Right renal pelvis (tissue), 4 donors: Measurements from ENCODE around the gene ALG9. TPM values are rescaled to one million over a fixed set of nuclear protein-coding genes. Genes with fewer than 3 reads are reported as not detected.
"Not testable (repeated sequence)": the region's sequence is repeated elsewhere in the genome, so short reads cannot be mapped to it uniquely, and the experiment has no call there.

Experiments used
- DNase-seq, 4 donors: peaks; one replicate each; pipeline ENCODE4 v3.0.0-alpha.2; 2013; ENCODE audit warnings: low read depth in 4 of 4, low spot score in 3 of 4, missing footprints in 1 of 4
- polyA plus RNA-seq, 4 donors: library from polyadenylated mRNA; unstranded; fragments of 120-200 nt; gene quantifications; one replicate each; pipeline ENCODE4 v1.2.1, GENCODE V29; 2013; ENCODE audit not compliant: insufficient read length in 4 of 4

The ALG9 gene
- polyA plus RNA-seq, 4 donors, result 40.3 to 50.2 (median 46.2) TPM

- DNase-seq, result no peak
Observed at GRCh38 chr11:111801135-111801534, 70.2 kb downstream of the ALG9 start.

DNA sequence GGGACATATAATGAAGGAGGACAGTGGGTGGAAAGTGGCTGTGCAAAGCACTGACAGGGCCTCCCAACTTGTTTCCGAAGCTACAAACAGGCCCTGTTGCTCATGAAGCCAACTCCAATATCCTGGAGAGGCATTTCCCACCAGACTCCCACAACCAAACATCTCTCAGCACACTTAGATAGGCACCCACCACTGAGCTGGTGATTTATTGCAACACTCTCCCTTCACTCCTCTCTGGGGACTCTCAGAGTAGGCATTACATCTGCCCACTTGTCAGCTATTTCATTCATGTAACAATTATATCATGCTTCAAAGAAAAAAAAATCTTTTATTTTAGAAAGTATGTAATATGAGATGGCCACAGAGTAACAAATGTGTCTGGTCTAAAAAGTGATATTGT, 73.1 kb downstream of the ALG9 start:
- no peak for DNase-seq

DNA sequence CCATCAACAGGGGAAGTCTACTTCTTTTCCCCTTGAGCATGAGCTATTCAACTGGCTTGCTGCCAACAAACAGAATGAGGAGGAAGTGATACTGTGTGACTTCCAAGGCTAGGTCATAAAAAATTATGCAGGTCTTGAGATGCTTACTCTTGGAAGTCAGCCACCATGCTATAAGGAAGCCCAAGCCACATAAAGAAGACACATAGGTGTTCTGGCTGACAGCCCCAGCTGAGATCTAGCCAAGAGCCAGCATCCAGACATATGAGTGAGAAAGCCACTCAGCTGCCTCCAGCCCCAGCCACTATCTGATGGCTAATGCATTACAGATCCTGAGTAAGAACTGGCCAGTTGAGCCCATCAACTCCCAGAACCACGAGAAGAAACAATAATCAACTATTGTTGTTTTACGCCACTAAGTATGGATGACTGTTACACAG, 74.2 kb downstream of the ALG9 start:
- DNase-seq, result no peak

- DNase-seq, result no peak
Observed at GRCh38 chr11:111796696-111797095, 74.7 kb downstream of the ALG9 start.

- no peak for DNase-seq
Observed at GRCh38 chr11:111795334-111795985, 75.9 kb downstream of the ALG9 start.

- no peak for DNase-seq
Observed at GRCh38 chr11:111793863-111794262, 77.5 kb downstream of the ALG9 start.

GRCh38 chr11:111792955-111793500, 78.4 kb downstream of the ALG9 start:
- no peak for DNase-seq

DNA sequence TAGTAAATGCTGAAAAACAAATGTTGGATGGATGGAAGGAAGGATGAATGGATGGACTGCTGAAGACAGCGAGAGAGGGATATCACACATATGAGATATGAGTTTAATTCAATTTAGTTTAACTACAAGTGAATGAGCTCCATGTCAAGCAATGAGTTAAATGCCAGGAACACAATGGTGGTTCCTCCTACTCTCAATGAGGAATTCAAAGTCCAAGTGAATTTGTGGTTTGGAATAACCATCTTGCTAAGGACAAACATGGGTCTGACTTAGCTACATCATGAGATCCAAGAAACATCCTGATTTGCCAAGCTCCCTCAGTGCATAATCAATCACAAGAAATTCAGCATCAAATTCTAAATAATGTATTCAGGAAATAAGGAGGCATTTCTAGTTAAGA, 79.1 kb downstream of the ALG9 start:
- no peak for DNase-seq

- DNase-seq, result no peak
Observed at GRCh38 chr11:111788464-111788863, 82.9 kb downstream of the ALG9 start.

GRCh38 chr11:111788051-111788450, 83.3 kb downstream of the ALG9 start:
- DNase-seq, result no peak

- no peak for DNase-seq
Observed at GRCh38 chr11:111785886-111786412, 85.4 kb downstream of the ALG9 start.

DNA sequence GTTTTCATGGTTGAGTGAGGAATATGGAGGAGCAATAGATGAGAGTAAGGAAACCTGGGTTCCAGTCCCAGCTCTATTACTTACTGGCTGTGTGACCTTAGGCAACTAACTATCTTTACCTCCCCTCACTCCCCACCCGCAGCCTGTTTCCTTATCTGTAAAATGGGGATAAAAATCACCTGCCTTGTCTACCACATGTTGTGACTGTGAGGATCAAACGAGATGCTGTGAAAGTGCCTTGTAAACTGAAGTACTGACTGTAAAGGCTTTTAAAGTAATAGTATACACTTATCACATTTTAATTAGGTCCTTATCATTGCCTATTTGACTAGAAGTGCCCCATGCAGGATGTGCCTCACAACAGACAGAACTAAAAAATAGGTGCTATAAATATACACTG, 86.3 kb downstream of the ALG9 start:
- DNase-seq, result no peak

GRCh38 chr11:111784311-111784710, 87.1 kb downstream of the ALG9 start:
- DNase-seq, result not testable (repeated sequence)

GRCh38 chr11:111782109-111782741, 89.2 kb downstream of the ALG9 start:
- no peak for DNase-seq

- DNase-seq, result no peak
Observed at GRCh38 chr11:111779118-111779517, 92.3 kb downstream of the ALG9 start.

DNA sequence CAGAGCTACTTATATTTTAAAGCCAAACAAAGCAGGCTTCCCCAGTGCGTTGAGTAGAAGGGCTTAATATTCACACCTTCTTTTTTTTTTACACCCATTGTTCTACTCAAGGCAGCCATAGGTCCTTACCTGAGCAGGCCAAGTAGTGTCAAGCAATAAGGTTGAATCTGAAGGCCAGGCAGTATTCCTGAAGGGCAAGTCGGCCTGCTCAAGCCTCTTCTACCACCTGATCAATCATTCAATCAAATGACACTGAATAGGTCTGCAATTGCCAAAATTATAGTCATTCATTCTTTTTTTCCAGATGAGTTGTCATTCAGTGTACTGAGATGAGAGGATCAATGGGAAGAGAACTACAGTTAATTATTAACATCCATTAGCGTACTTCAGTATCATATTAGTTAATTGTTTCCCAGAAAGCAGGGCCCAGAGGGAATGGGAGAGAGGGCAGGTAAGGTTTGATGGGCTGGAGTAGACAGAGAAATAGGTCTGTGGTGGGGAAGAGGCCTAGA, 93.3 kb downstream of the ALG9 start:
- DNase-seq, result no peak

GRCh38 chr11:111777094-111778046, 94.0 kb downstream of the ALG9 start:
- peak; percentile 42 to 60 (median 56) for DNase-seq

DNA sequence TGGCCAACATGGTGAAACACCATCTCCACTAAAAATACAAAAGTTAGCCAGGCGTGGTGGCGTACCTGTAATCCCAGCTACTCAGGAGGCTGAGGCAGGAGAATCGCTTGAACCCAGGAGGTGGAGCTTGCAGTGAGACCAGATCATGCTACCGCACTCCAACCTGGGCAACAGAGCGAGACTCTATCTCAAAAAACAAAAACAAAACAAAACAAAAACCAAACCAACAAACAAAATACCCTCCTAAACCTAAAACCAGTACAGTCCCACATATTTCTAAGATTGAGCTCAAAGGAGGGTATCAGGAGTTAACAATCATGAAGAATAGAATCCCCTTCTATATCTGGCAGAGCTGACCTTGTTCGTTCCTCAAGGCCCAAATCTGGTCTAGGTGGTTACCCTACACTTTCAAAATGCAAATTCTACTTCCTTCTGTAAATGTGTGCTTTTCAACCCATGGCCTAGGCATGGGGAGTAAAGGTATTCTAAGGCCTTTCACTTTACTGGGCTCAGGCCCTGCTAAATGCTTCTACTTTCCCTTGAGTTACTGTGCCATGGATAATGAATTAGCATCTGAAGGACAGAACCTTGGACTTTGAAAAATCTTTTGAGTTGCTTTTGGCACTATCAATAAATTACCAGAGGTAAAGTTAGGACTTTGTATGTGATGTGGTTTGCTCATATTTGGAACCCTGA, 94.8 kb downstream of the ALG9 start:
- no peak for DNase-seq

DNA sequence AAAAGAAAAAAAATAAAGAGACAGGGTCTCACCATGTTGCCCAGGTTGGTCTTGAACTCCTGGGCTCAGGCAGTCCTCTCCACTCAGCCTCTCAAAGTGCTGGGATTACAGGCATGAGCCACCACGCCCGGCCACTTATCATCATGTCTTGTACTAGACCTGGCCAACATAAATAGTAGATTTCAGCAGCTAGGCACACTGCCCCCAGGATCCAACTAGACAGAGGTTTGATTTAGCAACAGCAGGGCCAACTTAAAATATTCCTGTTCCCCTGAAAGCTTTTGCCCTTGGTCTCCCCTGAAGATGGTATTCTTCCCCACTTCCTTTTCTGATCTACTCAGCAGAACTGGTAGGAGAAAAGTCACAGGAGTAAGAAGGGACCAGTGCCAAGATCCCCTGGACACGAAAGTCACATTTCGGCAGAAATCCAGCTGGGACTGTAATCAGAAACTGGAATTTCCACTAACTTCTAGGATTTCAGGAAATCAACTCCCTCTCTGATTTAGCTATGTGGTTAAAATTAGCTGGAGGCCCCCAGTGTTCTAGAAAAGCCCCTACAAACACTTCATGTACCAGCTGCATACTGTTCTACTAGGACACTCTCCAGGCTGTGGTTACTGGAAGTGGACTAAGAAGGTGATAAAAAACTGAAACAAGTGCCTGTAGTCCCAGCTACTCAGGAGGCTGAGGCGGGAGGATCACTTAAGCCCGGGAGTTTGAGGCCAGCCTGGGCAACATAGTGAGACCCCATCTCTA, 96.2 kb downstream of the ALG9 start:
- peak in 1 of 4 donors; percentile 38 for DNase-seq
